Liver (tissue), 9 donors: ENCODE results near the gene PBLD. TPM values are rescaled to one million over a fixed set of nuclear protein-coding genes. Genes with fewer than 3 reads are reported as not detected.

Source experiments
- DNase-seq: peaks from one replicate; pipeline ENCODE4 v3.0.0-alpha.2; 2017; ENCODE audit warnings: low spot score
- H3K27ac ChIP-seq, 2 donors: one replicate each; pipeline ENCODE4 v1.7.0; 2013; ENCODE audit warnings: inconsistent platforms in 2 of 2, low read length in 2 of 2, control low read depth in 1 of 2, low read depth in 1 of 2, mild to moderate bottlenecking in 1 of 2
- H3K27me3 ChIP-seq, 4 donors: one replicate each; pipeline versions ENCODE4 v1.6.1 to v1.7.0; 2013; ENCODE audit warnings: low read length in 3 of 4, inconsistent platforms in 1 of 4, mild to moderate bottlenecking in 1 of 4, moderate library complexity in 1 of 4; ENCODE audit not compliant: control insufficient read depth in 4 of 4, insufficient read depth in 4 of 4
- H3K36me3 ChIP-seq, 4 donors: one replicate each; pipeline versions ENCODE4 v1.6.1 to v1.7.0; 2013; ENCODE audit warnings: low read length in 3 of 4, mild to moderate bottlenecking in 3 of 4, low read depth in 1 of 4, moderate library complexity in 1 of 4; ENCODE audit not compliant: control insufficient read depth in 4 of 4, insufficient read depth in 3 of 4
- H3K4me1 ChIP-seq, 4 donors: one replicate each; pipeline versions ENCODE4 v1.6.1 to v1.7.0; 2013; ENCODE audit warnings: low read length in 3 of 4, mild to moderate bottlenecking in 3 of 4, moderate library complexity in 1 of 4; ENCODE audit not compliant: control insufficient read depth in 4 of 4, insufficient read depth in 4 of 4
- H3K4me3 ChIP-seq, 3 donors: one replicate each; pipeline versions ENCODE4 v1.6.1 to v1.7.0; 2013; ENCODE audit warnings: low read length in 3 of 3, control low read depth in 1 of 3, low read depth in 1 of 3, mild to moderate bottlenecking in 1 of 3
- H3K9ac ChIP-seq, 2 donors: one replicate each; pipeline ENCODE4 v1.7.0; 2013; ENCODE audit warnings: low read length in 2 of 2, mild to moderate bottlenecking in 2 of 2, moderate library complexity in 2 of 2, control low read depth in 1 of 2, low read depth in 1 of 2
- H3K9me3 ChIP-seq, 4 donors: one replicate each; pipeline versions ENCODE4 v1.6.1 to v1.7.0; 2013; ENCODE audit warnings: low read length in 3 of 4; ENCODE audit not compliant: control insufficient read depth in 4 of 4
- ATF3 ChIP-seq: IDR thresholded peaks from 2 replicates; pipeline ENCODE4 v1.6.1; 2016; ENCODE audit warnings: antibody characterized with exemption
- CTCF ChIP-seq: fragments of 150-350 bp; IDR thresholded peaks from 2 replicates; pipeline ENCODE4 v1.5.1; 2017; ENCODE audit warnings: improper control_type of control experiment, low read depth, low read length; ENCODE audit not compliant: missing input control
- EGR1 ChIP-seq, 2 donors: IDR thresholded peaks; 2 replicates each; pipeline ENCODE4 v1.6.1; 2016 to 2018; ENCODE audit warnings: antibody characterized with exemption in 2 of 2, low read depth in 2 of 2
- FOXA1 ChIP-seq: IDR thresholded peaks from 2 replicates; pipeline ENCODE4 v1.6.1; 2016; ENCODE audit warnings: antibody characterized with exemption
- GABPA ChIP-seq, 2 donors: IDR thresholded peaks in 1 of 2; conservative IDR thresholded peaks in 1 of 2; 2 replicates each; pipeline ENCODE4 v1.6.1; 2016; ENCODE audit warnings: antibody characterized with exemption in 2 of 2, mild to moderate bottlenecking in 1 of 2, moderate library complexity in 1 of 2
- HNF4G ChIP-seq: IDR thresholded peaks from 2 replicates; pipeline ENCODE4 v1.6.1; 2016; ENCODE audit warnings: antibody characterized with exemption
- JUND ChIP-seq, 2 donors: IDR thresholded peaks; 2 replicates each; pipeline ENCODE4 v1.6.1; 2016; ENCODE audit warnings: antibody characterized with exemption in 2 of 2
- MAX ChIP-seq: IDR thresholded peaks from 2 replicates; pipeline ENCODE4 v1.6.1; 2016; ENCODE audit warnings: antibody characterized with exemption
- NR2F2 ChIP-seq: IDR thresholded peaks from 2 replicates; pipeline ENCODE4 v1.6.1; 2016; ENCODE audit warnings: antibody characterized with exemption
- RAD21 ChIP-seq, 2 donors: IDR thresholded peaks; 2 replicates each; pipeline ENCODE4 v1.6.1; 2016; ENCODE audit warnings: antibody characterized with exemption in 2 of 2, mild to moderate bottlenecking in 2 of 2
- REST ChIP-seq: IDR thresholded peaks from 2 replicates; pipeline ENCODE4 v1.6.1; 2016; ENCODE audit warnings: antibody characterized with exemption, mild to moderate bottlenecking
- RXRA ChIP-seq, 2 donors: IDR thresholded peaks; 2 replicates each; pipeline ENCODE4 v1.6.1; 2017 to 2018; ENCODE audit warnings: antibody characterized with exemption in 2 of 2, mild to moderate bottlenecking in 1 of 2
- SP1 ChIP-seq: IDR thresholded peaks from 2 replicates; pipeline ENCODE4 v1.6.1; 2018; ENCODE audit warnings: antibody characterized with exemption, mild to moderate bottlenecking
- TAF1 ChIP-seq: conservative IDR thresholded peaks from 2 replicates; pipeline ENCODE4 v1.6.1; 2016; ENCODE audit warnings: antibody characterized with exemption, mild to moderate bottlenecking
- YY1 ChIP-seq: IDR thresholded peaks from 2 replicates; pipeline ENCODE4 v1.6.1; 2016; ENCODE audit warnings: antibody characterized with exemption, mild to moderate bottlenecking
- ZBTB33 ChIP-seq: IDR thresholded peaks from 2 replicates; pipeline ENCODE4 v1.6.1; 2016; ENCODE audit warnings: antibody characterized with exemption
- WGBS: extraction: QIAGEN DNeasy Blood & Tissue Kit; methylation state at CpG from one replicate; pipeline ENCODE4 v1.1.7; 2013; 5-methylcytosine and 5-hydroxymethylcytosine counted together
- polyA plus RNA-seq, 2 donors: library from polyadenylated mRNA; stranded (reverse) in 1 of 2; unstranded in 1 of 2; fragments of 200-250 nt in 1 of 2; fragments of >200 nt in 1 of 2; fragmentation: Nextera tagmentation in 1 of 2; extraction: Ambion mirVana in 1 of 2; gene quantifications; one replicate each; pipeline versions ENCODE4 v1.2.1 to v1.2.3, GENCODE V29; 2013 to 2015
- total RNA-seq, 2 donors: library from RNA; depleted of rRNA; stranded (reverse); fragments of >200 nt; gene quantifications; one replicate each; pipeline ENCODE4 v1.2.3, GENCODE V29; 2014
- donor health status: healthy.
- donor health status: healthy.
- donor health status: healthy.
- donor health status: healthy.
- donor health status: healthy.

The PBLD gene
- total and polyA plus RNA-seq, 4 donors = 63.3 to 175 (median 103) TPM

- Histone ChIP-seq H3K27ac (no peak overlapping the region), H3K4me3 (no peak overlapping the region), H3K27me3 (no peaks in the 10 kb centered on the region), H3K4me1 (no peaks in the 10 kb centered on the region), H3K9ac (no peak overlapping the region), H3K9me3 (peaks cover 0 to 3% (median 0%) of the 10 kb centered on the region in 4 donors), H3K36me3 (peaks cover 4 to 14% (median 8%) of the 10 kb centered on the region in 4 donors)
- TF ChIP-seq GABPA (IDR thresholded peaks at IDR 0.05 in 1 of 2, conservative IDR thresholded peaks at IDR 0.05 in 1 of 2) (no peak), FOXA1 (no peak)
- no peak for DNase-seq
- 97% methylated on average over 1 of the region's 1 CpG for WGBS
Observed at GRCh38 chr10:68371604-68372003, 38.9 kb upstream of the PBLD start.

GRCh38 chr10:68367121-68367520 lies 34.4 kb upstream of the PBLD start:
- Histone ChIP-seq H3K27ac (no peak overlapping the region), H3K4me1 (peaks cover 0 to 9% (median 2%) of the 10 kb centered on the region in 4 donors), H3K9ac (no peak overlapping the region), H3K9me3 (peaks cover 0 to 3% (median 0%) of the 10 kb centered on the region in 4 donors), H3K27me3 (no peaks in the 10 kb centered on the region), H3K36me3 (peaks cover 4 to 10% (median 7%) of the 10 kb centered on the region in 4 donors), H3K4me3 (no peak overlapping the region)
- no peak for DNase-seq
- TF ChIP-seq EGR1 (IDR thresholded peaks at IDR 0.05; ENCODE audit: low read depth in 2 of 2) (no peak), MAX (no peak), JUND (IDR thresholded peaks at IDR 0.05) (no peak), RXRA (IDR thresholded peaks at IDR 0.05) (no peak), NR2F2 (no peak), RAD21 (IDR thresholded peaks at IDR 0.05) (no peak), TAF1 (no peak), GABPA (IDR thresholded peaks at IDR 0.05 in 1 of 2, conservative IDR thresholded peaks at IDR 0.05 in 1 of 2) (no peak), REST (no peak), YY1 (no peak), ZBTB33 (no peak), HNF4G (no peak), ATF3 (no peak), CTCF (no peak), SP1 (no peak)
- WGBS = 72% methylated on average over 2 of the region's 2 CpGs
